ENCODE measurements around the gene PPP2R1B. TPM values are rescaled to one million over a fixed set of nuclear protein-coding genes. Genes with fewer than 3 reads are reported as not detected.

PPP2R1B gene
- total and polyA plus RNA-seq, 2 donors (not counting 1 experiment from before 2014, with no cell fraction given), result 8.2 to 37.0 TPM

GRCh38 chr11:111764621-111765020 lies 1.6 kb downstream of the PPP2R1B start:
- no peaks in the 10 kb centered on the region for H4K20me1 ChIP-seq (ENCODE audit: control insufficient read depth, insufficient read depth, low read length, poor library complexity, severe bottlenecking)
- no peaks in the 10 kb centered on the region for H3K9me3 Mint-ChIP-seq (ENCODE audit: insufficient read depth)
- H2AFZ ChIP-seq (ENCODE audit: insufficient read depth, low read depth, low read length, poor library complexity, severe bottlenecking), result peak overlapping the region; percentile 94
- TF ChIP-seq EZH2 (IDR thresholded peaks at IDR 0.05; ENCODE audit: borderline replicate concordance, insufficient read depth, low read depth, low read length, poor library complexity, severe bottlenecking), result no peak
- no peak for TF ChIP-seq CTCF (IDR thresholded peaks at IDR 0.05)
- H3K27me3 ChIP-seq (replicated peaks in 1 of 4; ENCODE audit: control extremely low read depth in 1 of 4, control insufficient read depth in 3 of 4, insufficient read depth in 4 of 4, low read length in 3 of 4), result no peaks in the 10 kb centered on the region
- CTCF ChIA-PET, result interaction anchor here (0.7 to 6.6 kb wide), 4 partner anchors 13 to 178 kb away, joined by 3 to 114 read pairs (median 4); partner anchors contain the start of gene SIK2
- H3K27ac ChIP-seq (ENCODE audit: low read length in 2 of 2), result no peak overlapping the region
- intact Hi-C loops (cut with micrococcal nuclease), result loop anchor here (2.0 to 5.0 kb wide), 3 partner anchors 106 to 1052 kb away; partner anchors contain the start of genes ALG9, ARHGAP20 and POU2AF1
- peaks cover 37% of the 10 kb centered on the region for H3K4me1 Mint-ChIP-seq
- H3K27ac Mint-ChIP-seq, result no peak overlapping the region
- DNase-seq (no peak), ATAC-seq (ENCODE audit: low read depth) (no peak)
- H3K4me3 ChIP-seq (ENCODE audit: control extremely low read depth in 1 of 5, extremely low read depth in 1 of 5, insufficient read depth in 1 of 5, low read depth in 2 of 5, low read length in 4 of 5), result peak overlapping the region in 1 of 5 experiments; percentile 77
- no peaks in the 10 kb centered on the region for H3K9me3 ChIP-seq (ENCODE audit: control extremely low read depth in 1 of 3, control insufficient read depth in 2 of 3, insufficient read depth in 1 of 3, low read length in 2 of 3)
- peak overlapping the region; percentile 100 for H3K4me3 Mint-ChIP-seq
- H3K79me2 ChIP-seq (ENCODE audit: control insufficient read depth, insufficient read depth, low read length), result peaks cover 30% of the 10 kb centered on the region
- H3K27me3 Mint-ChIP-seq, result no peaks in the 10 kb centered on the region
- H3K4me1 ChIP-seq (ENCODE audit: control insufficient read depth in 2 of 2, insufficient read depth in 2 of 2, low read length in 2 of 2), result peaks cover 9 to 16% of the 10 kb centered on the region in 2 donors
- POLR2A ChIA-PET, result interaction anchor here (0.6 to 1.6 kb wide), 2 partner anchors 11 to 12 kb away, joined by 3 to 6 read pairs; no protein-coding TSS in a partner anchor
- peaks cover 5 to 27% of the 10 kb centered on the region in 2 experiments for H3K36me3 ChIP-seq (replicated peaks in 1 of 2; ENCODE audit: control extremely low read depth in 1 of 2, control insufficient read depth in 1 of 2, extremely low read depth in 1 of 2, insufficient read depth in 2 of 2, low read length in 1 of 2)
- peak overlapping the region; percentile 89 for H3K9ac ChIP-seq (ENCODE audit: low read length)
- H3K4me2 ChIP-seq (replicated peaks; ENCODE audit: low read depth, low read length, poor library complexity, severe bottlenecking), result peak overlapping the region; percentile 84
- WGBS (ENCODE audit: insufficient coverage), result no CpG with 5 or more reads among the region's 1 CpG

- no peak overlapping the region for H3K27ac Mint-ChIP-seq
- TF ChIP-seq EZH2 (IDR thresholded peaks at IDR 0.05; ENCODE audit: borderline replicate concordance, insufficient read depth, low read depth, low read length, poor library complexity, severe bottlenecking) (no peak), CTCF (IDR thresholded peaks at IDR 0.05) (no peak)
- H3K27me3 Mint-ChIP-seq, result no peaks in the 10 kb centered on the region
- Histone ChIP-seq H3K79me2 (ENCODE audit: control insufficient read depth, insufficient read depth, low read length) (peaks cover 30% of the 10 kb centered on the region), H4K20me1 (ENCODE audit: control insufficient read depth, insufficient read depth, low read length, poor library complexity, severe bottlenecking) (no peaks in the 10 kb centered on the region), H3K9ac (ENCODE audit: low read length) (no peak overlapping the region), H3K4me2 (replicated peaks; ENCODE audit: low read depth, low read length, poor library complexity, severe bottlenecking) (no peak overlapping the region), H3K27me3 (replicated peaks in 1 of 4; ENCODE audit: control extremely low read depth in 1 of 4, control insufficient read depth in 3 of 4, insufficient read depth in 4 of 4, low read length in 3 of 4) (no peaks in the 10 kb centered on the region), H2AFZ (ENCODE audit: insufficient read depth, low read depth, low read length, poor library complexity, severe bottlenecking) (no peak overlapping the region), H3K27ac (ENCODE audit: low read length in 2 of 2) (no peak overlapping the region), H3K36me3 (replicated peaks in 1 of 2; ENCODE audit: control extremely low read depth in 1 of 2, control insufficient read depth in 1 of 2, extremely low read depth in 1 of 2, insufficient read depth in 2 of 2, low read length in 1 of 2) (peaks cover 6 to 36% of the 10 kb centered on the region in 2 experiments), H3K4me3 (ENCODE audit: control extremely low read depth in 1 of 5, extremely low read depth in 1 of 5, insufficient read depth in 1 of 5, low read depth in 2 of 5, low read length in 4 of 5) (no peak overlapping the region), H3K4me1 (ENCODE audit: control insufficient read depth in 2 of 2, insufficient read depth in 2 of 2, low read length in 2 of 2) (peaks cover 9 to 16% of the 10 kb centered on the region in 2 donors), H3K9me3 (ENCODE audit: control extremely low read depth in 1 of 3, control insufficient read depth in 2 of 3, insufficient read depth in 1 of 3, low read length in 2 of 3) (no peaks in the 10 kb centered on the region)
- no peaks in the 10 kb centered on the region for H3K9me3 Mint-ChIP-seq (ENCODE audit: insufficient read depth)
- CTCF ChIA-PET, result interaction anchor here (1.0 to 6.6 kb wide), 4 partner anchors 14 to 176 kb away, joined by 3 to 114 read pairs (median 6); partner anchors contain the start of gene SIK2
- WGBS (ENCODE audit: insufficient coverage), result 90% methylated on average over 3 of the region's 3 CpGs
- no peak overlapping the region for H3K4me3 Mint-ChIP-seq
- intact Hi-C loops (cut with micrococcal nuclease), result no loop called here
- no peak for DNase-seq
- POLR2A ChIA-PET, result no interaction called here
- peaks cover 37% of the 10 kb centered on the region for H3K4me1 Mint-ChIP-seq
- ATAC-seq (ENCODE audit: low read depth), result no peak
Observed at GRCh38 chr11:111762981-111763643, 3.1 kb downstream of the PPP2R1B start.
